HG02943 (cell line): Measurements from ENCODE around the gene FAM222B.
A peak's percentile ranks its signal among the peaks of the same experiment; 100 is the strongest.

ENCODE experiments used
- ATAC-seq: cut with Tn5 transposase; IDR thresholded peaks from one replicate; pipeline ENCODE4 v1.9.1; 2021; ENCODE audit warnings: mild to moderate bottlenecking, low read depth, moderate library complexity; ENCODE audit not compliant: unreplicated experiment

Gene FAM222B

DNA sequence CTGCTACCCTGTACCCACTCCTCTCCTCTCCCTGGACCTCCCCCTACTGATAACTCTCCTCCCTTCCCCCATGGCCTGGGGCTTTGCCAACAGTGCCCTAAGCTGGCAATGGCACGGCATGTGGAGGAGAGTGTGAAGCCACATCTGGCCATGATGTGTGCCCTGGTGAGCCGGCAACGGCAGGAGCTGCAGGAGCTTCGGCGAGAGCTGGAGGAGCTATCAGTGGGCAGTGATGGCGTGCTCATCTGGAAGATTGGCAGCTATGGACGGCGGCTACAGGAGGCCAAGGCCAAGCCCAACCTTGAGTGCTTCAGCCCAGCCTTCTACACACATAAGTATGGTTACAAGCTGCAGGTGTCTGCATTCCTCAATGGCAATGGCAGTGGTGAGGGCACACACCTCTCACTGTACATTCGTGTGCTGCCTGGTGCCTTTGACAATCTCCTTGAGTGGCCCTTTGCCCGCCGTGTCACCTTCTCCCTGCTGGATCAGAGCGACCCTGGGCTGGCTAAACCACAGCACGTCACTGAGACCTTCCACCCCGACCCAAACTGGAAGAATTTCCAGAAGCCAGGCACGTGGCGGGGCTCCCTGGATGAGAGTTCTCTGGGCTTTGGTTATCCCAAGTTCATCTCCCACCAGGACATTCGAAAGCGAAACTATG lies 93.6 kb downstream of the FAM222B start:
- ATAC-seq = no peak

DNA sequence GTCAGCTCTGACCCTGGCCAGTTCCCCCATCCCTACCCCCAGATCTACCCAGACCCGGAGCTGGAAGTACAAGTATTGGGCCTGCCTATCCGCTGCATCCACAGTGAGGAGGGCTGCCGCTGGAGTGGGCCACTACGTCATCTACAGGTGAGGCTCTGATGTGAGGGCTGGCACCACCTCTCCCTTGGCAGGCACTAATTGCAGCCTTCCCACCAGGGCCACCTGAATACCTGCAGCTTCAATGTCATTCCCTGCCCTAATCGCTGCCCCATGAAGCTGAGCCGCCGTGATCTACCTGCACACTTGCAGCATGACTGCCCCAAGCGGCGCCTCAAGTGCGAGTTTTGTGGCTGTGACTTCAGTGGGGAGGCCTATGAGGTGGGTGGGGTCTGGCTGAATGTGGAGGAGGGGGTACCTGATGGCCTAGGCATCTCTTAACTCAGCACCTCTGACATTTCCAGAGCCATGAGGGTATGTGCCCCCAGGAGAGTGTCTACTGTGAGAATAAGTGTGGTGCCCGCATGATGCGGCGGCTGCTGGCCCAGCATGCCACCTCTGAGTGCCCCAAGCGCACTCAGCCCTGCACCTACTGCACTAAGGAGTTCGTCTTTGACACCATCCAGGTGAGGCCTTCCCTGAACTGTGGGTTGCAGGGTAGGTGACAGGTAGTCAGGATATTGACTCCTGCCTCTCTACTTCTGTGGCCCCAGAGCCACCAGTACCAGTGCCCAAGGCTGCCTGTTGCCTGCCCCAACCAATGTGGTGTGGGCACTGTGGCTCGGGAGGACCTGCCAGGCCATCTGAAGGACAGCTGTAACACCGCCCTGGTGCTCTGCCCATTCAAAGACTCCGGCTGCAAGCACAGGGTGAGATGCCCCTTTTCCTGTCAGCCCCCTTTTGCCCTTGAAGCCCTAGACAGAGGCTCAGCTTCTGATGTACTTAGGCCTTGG lies 94.5 kb downstream of the FAM222B start:
- no peak for ATAC-seq

DNA sequence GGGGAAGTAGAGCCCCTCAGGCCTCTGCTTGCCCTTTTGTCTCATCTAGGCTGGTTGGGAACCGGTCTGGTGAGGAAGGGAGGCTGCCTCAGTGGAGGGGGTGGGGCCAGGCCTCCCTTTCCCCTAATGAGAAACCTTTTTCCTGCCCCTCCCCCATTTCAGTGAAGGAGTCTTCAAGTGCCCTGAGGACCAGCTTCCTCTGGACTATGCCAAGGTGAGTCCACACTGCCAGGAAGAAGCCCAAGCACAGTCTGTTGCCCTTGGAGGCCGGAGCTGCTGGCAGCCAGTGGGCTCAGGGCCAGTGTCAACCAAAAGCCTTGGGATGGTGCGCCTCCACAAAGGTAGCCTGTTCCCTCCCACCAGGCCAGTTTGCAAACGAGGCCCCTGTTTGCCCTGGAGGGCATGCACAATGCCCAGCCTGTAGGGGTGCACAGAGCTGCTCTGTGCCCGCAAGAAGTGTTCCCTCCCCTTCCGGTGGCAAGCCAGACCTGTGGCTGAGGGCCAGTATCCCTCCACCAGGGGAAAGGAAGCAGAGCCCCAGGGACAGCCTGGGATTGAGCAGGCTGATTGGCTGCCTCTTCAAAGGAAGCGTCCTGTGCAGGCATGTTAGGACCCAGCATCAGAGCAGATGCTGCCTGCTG lies 95.4 kb downstream of the FAM222B start:
- no peak for ATAC-seq

DNA sequence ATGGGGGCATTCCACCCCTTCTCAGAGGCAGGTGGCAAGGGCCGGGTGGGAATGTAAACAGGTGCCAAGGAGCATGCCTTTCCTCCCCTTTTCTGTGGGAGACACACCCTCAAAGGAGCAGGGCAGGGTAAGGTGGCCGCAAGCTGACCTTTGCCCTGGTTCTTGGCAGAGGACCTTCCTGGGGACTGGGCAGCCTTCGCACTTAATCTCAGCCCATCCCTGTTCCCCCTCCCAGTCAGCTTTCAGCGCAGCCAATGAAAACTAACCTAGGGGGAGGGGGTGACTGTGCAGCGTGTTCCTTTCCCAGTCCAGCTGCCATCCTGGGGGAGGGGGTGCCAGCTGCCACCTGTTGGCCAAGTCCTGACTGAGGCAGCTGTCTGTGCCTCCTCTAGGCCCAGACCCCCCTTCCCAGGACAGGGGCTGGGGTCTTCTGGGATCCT lies 96.0 kb downstream of the FAM222B start:
- no peak for ATAC-seq

DNA sequence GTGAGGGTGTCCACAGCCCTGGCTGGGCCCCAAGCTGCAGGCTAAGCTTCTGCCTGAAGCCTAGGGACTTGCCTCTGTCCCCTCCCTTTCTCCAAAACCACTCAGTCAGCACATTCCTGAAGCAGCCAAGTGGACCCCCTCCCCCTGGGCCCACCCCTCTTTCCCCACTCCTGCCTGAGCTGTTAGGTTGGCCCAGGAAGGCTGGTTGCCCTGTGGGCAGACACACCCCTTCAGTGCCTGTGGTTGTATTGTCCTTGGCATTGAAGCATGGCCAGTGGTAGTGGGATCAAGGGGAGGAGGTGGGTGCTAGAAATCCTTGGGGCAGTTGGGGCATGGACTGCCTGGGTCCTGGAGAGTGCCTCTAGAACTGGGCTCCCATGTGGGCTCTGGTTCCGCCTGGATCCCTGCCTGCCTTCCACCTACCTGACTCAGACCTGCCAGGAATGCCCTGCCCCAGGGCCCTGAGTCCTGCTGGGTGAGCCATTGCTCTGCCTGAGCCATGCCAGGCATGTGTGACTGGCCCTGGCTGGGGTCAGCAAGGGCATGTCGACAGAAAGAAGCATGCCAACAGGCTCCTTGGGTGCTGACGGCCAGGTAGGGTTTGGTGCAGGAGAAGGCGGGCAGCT lies 96.7 kb downstream of the FAM222B start:
- ATAC-seq = no peak

DNA sequence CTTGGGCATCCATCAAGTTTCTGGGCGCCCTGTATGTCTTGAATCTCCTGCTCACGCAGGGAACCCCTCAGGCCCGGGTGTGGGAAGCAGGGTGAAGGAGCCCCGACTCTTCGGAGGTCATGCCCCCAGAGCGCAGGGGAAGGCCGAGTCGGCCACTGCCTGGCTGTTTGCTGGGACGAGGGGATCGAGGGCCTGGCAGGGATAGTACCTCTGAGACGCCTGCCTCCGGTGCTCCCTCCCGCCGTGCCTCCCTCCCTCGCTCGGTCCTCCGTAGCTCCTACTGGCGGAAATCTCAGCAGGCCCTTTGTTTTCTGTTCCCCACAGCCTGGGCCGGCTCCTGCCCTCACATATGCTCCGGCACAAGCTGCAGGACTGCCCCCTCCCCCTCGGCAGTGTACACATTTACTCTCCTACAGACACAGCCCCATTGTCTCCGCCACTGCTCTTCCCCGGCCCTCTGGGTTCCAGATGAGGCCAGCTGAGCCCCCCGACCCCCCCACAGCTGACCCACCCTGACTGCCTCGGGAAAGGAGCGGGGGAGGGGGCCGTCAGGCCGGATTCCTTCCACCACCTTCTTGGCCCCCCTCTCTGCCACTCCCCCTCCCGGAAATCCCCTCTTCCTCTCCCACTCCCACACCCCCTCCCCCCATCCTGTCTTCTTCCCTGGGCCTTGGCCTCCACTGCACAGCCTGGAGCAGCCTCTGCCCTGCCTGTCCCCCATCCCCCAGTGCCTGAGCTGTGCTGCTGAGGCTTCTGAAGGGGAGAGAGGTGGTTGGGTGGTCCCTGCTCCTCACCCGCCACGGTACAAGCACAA lies 97.4 kb downstream of the FAM222B start:
- no peak for ATAC-seq

DNA sequence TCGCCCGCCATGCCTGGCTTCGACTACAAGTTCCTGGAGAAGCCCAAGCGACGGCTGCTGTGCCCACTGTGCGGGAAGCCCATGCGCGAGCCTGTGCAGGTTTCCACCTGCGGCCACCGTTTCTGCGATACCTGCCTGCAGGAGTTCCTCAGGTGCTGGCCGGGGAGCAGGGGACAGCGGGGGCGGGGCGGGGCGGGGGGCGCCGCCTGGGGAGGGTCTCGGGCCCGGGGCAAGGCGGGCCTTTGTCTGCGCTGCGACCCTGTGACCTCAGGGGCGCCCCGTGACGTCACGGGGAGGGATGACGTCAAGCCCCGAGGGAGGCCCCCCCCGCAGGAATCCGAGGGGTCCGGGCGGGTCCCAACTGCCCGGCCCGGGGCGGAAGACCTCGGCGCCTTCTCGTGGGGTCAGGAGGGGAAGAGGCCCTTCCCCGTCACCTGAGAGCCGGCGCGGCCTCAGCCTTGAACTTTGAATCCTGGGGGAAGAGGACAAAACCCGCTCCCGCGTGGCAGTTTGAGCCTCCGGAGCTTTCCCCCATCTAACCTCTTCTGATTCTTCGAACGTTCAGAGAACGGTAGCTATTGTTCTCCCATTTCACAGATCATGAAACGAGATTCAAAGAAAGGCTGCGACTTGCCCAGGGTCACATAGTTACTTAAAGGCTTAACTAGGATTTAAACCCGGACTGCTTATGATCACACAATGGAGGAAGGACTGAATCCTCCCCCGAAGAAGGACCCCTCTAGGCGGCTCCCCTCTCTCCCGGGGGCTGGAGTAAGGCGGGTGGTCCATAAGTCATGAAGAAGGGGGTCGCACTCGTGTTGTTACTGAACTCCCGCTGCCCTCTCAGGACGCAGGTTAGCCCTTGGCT lies 98.3 kb downstream of the FAM222B start:
- ATAC-seq = no peak

DNA sequence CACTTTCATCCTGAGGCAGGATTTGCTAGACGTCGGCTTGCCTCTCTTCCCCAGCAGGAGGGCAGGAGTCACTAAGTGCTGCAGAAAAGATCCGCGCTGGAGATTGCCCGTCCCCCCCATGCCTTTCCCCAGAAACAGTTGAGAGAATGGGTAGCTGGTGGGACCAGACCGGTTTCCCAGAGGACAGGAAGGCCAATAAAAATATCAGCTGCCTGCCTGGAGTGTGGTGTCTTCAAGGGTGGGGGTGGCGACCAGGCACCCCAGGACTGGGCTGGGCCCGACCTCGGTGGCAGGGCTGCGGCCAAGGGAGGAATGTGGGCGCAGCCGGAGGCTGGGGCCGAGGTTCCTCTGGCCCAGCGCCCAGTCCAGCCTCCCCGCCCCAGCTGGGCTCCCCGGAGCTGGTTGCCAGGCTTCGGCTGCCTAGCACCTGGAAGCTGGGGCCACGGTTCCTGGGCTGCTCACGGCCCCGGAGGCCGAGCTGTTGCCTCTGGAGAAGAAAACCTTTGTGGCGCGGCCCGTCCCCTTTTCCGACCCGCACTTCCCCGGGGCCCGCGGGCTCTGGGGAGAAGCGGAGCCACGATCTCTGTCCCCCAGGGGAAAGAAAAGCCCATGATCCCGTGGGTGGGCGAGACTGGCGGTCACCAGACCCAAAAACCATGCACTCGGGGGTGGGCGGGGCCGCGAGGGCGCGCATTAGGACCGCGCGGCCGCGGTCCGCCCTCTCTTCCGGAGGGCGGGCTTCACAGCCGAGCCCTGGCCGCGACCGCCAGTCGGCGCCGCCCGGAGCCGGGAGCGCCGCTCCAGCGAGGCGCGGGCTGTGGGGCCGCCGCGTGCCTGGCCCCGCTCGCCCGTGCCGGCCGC lies 99.1 kb downstream of the FAM222B start, which contains the start of gene TRAF4:
Gene TRAF4, plus strand, starts transcription at position 769 of the 861 bp plus-strand sequence. CDS start 102 bp downstream, outside the sequence.
- peak; percentile 47 for ATAC-seq

DNA sequence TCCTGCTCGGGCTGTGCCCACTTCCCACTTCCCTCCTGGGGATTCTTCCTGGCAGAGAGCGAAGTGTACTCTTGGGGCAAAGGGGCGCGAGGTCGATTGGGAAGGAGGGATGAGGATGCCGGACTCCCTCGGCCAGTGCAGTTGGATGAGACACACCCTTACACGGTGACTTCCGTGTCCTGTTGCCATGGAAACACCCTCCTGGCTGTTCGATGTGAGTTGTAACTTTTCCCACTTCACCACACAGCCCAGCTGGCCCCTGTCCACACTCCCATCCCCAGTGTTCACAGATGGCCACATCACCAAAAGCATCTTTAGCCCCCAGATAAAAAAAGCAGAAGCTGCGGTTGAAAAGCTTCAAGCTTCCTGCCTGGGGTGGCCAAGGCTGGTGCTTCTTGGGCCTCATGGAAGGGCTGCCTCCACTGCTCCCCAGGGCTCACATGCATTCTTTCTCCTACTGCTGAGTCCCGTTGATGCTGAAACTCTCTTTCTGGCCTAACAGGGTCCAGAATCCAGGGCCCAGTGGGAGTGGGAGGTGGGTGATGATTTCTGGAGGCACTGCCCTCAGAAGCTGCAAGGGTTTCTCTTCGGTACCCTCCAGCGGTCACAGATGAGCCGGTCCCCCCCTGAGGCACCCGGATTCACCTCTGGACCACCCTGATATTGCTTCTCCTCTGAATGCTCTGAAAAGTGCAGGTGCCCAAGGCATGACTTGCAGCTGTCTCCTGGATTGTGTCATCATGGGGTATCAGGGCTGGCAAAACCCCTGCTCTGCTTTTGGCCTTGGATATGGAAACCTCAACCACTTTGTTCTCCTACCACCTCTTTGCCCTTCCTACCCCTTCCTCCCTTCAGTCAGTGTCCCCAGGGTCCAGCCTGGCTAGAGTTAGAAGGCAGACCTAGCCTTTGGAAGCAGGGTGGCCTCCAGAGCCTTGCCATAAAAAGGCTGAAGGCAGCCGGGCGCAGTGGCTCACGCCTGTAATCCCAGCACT lies 100.9 kb downstream of the FAM222B start:
- no peak for ATAC-seq

DNA sequence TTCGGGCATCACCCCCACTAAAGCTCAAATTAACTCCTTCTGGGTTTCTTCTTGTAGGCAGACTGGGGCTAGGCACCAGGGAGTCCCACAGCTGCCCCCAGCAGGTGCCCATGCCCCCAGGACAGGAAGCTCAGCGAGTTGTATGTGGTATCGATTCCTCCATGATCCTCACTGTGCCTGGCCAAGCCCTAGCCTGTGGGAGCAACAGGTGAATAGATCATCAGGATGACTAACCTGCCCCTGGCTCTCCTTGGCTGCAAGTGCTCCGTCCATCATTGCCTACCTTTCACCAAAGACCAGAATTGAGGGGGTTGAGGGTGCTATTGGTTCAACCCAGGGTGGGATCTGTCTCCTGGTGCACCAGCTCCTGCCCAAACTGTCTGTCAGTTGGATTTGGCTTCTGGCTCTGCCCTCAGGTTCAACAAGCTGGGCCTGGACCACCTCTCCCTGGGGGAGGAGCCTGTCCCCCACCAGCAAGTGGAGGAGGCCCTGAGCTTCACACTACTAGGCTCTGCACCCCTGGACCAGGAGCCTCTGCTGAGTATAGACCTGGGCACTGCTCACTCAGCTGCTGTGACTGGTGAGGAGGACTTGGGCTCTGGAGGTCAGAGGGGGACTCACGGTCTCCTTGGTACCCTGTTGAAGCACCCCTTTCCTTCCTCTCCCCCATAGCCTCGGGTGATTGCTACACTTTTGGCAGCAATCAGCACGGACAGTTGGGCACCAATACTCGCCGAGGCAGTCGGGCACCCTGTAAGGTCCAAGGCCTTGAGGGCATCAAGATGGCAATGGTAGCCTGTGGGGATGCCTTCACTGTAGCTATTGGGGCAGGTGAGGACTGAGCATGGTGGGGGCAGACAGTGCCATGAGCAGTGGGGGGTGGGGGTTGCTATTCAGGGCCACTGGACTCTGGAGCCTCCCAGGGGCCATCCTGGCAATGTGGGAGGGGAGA lies 101.9 kb downstream of the FAM222B start:
- ATAC-seq = no peak

DNA sequence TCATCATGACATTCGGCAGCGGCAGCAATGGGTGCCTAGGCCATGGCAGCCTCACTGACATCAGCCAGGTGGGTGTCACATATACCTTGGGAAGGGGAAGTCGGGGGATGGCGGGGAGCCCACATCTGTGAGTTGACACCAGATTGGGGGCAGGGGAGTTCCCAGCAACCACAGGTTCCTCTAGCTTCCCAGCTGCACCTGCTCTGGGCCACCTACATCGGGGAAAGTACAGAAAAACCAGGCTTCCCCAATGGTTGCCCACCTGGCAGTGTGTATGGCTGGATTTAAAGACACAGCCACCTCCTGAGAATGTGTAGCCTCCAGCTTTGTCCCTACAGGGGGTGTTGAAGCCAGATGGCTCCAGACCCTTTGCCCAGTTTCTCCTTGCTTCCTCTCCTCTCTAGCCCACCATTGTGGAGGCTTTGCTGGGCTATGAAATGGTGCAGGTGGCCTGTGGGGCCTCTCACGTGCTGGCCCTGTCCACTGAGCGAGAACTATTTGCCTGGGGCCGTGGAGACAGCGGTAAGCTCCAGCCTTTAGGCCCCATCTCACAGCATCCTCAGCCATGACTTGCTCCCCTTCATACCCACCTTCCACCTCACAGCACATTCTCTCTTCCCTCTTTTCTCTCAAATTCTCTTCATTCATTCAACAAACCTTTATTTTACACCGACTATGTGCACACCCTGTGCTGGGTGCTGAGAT lies 103.8 kb downstream of the FAM222B start:
- ATAC-seq = no peak

DNA sequence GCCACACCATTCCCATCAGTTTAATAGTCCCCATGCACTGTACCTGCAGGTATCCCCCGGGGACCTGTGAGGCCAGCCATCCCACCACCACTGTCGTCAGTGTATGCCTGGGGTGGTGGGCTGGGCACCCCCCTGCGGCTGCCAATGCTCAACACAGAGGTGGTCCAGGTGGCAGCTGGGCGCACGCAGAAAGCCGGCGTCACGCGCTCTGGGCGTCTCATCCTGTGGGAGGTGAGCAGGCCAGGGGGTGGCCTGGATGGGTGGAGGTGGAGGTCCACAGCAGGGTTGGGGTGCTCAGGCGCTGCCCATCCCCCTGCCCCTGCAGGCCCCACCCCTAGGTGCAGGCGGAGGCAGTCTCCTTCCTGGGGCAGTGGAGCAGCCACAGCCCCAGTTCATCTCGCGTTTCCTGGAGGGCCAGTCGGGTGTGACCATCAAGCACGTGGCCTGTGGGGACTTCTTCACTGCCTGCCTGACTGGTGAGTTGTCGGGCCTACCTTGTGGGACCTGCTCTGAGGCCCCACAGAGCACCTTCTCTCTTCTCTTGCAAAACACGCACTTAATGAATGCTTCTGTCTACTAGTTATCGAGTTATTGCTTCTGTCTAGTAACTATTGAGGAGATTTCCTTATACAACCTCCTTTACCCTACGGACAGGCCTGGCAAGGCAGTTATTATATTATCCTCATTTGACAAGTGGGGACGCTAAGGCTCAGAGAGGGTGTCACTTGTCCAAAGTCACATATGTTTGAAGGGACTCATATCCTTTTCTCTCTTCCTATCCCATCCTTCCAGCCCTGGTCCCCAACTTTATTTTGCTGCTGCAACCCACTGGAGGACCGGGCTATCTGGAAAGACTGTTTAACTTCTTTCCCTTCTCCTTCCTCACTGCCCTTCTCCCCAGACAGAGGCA lies 104.6 kb downstream of the FAM222B start:
- no peak for ATAC-seq

DNA sequence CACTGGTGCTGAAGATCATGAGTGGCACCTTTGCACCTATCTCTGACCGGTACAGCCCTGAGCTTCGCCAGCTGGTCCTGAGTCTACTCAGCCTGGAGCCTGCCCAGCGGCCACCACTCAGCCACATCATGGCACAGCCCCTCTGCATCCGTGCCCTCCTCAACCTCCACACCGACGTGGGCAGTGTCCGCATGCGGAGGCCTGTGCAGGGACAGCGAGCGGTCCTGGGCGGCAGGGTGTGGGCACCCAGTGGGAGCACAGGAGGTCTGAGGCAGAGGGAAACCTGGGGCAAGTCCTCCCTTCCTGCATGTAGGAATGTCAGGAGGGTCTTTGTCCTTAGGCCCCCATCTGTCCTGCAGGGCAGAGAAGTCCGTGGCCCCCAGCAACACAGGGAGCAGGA lies 105.3 kb downstream of the FAM222B start:
- no peak for ATAC-seq
